Hematopoietic multipotent progenitor cell treated with erythropoietin and hydrocortisone succinate and interleukin-3 and kit ligand, for 17 days (in vitro differentiated cells): ENCODE results near the gene NEK10.
"Not testable (repeated sequence)": the region's sequence is repeated elsewhere in the genome, so short reads cannot be mapped to it uniquely, and the experiment has no call there.

Experiments
- DNase-seq: peaks from one replicate; pipeline ENCODE4 v3.0.0-alpha.2; 2015; ENCODE audit warnings: low spot score

The NEK10 gene

GRCh38 chr3:27354161-27354560, 15.0 kb downstream of the NEK10 start:
- DNase-seq, result no peak

- DNase-seq, result no peak
Measured at GRCh38 chr3:27353221-27353620, 16.0 kb downstream of the NEK10 start.

- DNase-seq, result no peak
Measured at GRCh38 chr3:27352047-27352446, 17.1 kb downstream of the NEK10 start.

- DNase-seq, result no peak
Measured at GRCh38 chr3:27349832-27350231, 19.4 kb downstream of the NEK10 start.

- no peak for DNase-seq
Measured at GRCh38 chr3:27345959-27346865, 23.0 kb downstream of the NEK10 start.

- no peak for DNase-seq
Measured at GRCh38 chr3:27345493-27345892, 23.7 kb downstream of the NEK10 start.

- DNase-seq, result no peak
Measured at GRCh38 chr3:27345045-27345444, 24.1 kb downstream of the NEK10 start.

- no peak for DNase-seq
Measured at GRCh38 chr3:27344192-27344591, 25.0 kb downstream of the NEK10 start.

GRCh38 chr3:27342267-27342666, 26.9 kb downstream of the NEK10 start:
- DNase-seq, result no peak

GRCh38 chr3:27340534-27340933, 28.6 kb downstream of the NEK10 start:
- DNase-seq, result no peak

- DNase-seq, result no peak
Measured at GRCh38 chr3:27335571-27335970, 33.6 kb downstream of the NEK10 start.

GRCh38 chr3:27333843-27334242, 35.3 kb downstream of the NEK10 start:
- no peak for DNase-seq

GRCh38 chr3:27328982-27329762, 40.0 kb downstream of the NEK10 start:
- not testable (repeated sequence) for DNase-seq

GRCh38 chr3:27326629-27327545, 42.3 kb downstream of the NEK10 start:
- no peak for DNase-seq

GRCh38 chr3:27326202-27326601, 43.0 kb downstream of the NEK10 start:
- no peak for DNase-seq

- DNase-seq, result no peak
Measured at GRCh38 chr3:27325419-27325818, 43.8 kb downstream of the NEK10 start.

- DNase-seq, result no peak
Measured at GRCh38 chr3:27324686-27325085, 44.5 kb downstream of the NEK10 start.

- no peak for DNase-seq
Measured at GRCh38 chr3:27323087-27323570, 46.1 kb downstream of the NEK10 start.

GRCh38 chr3:27322634-27323033, 46.5 kb downstream of the NEK10 start:
- DNase-seq, result no peak

GRCh38 chr3:27319847-27320526, 49.2 kb downstream of the NEK10 start:
- no peak for DNase-seq

- no peak for DNase-seq
Measured at GRCh38 chr3:27319304-27319703, 49.9 kb downstream of the NEK10 start.
